ENCODE results near the gene CARD19. TPM values are rescaled to one million over a fixed set of nuclear protein-coding genes. Genes with fewer than 3 reads are reported as not detected.

Gene CARD19
- total and polyA plus RNA-seq, 2 of the 8 experiments (the other 6 are each of a cell fraction or from before 2014, with no cell fraction given) = 21.2 to 112 TPM

DNA sequence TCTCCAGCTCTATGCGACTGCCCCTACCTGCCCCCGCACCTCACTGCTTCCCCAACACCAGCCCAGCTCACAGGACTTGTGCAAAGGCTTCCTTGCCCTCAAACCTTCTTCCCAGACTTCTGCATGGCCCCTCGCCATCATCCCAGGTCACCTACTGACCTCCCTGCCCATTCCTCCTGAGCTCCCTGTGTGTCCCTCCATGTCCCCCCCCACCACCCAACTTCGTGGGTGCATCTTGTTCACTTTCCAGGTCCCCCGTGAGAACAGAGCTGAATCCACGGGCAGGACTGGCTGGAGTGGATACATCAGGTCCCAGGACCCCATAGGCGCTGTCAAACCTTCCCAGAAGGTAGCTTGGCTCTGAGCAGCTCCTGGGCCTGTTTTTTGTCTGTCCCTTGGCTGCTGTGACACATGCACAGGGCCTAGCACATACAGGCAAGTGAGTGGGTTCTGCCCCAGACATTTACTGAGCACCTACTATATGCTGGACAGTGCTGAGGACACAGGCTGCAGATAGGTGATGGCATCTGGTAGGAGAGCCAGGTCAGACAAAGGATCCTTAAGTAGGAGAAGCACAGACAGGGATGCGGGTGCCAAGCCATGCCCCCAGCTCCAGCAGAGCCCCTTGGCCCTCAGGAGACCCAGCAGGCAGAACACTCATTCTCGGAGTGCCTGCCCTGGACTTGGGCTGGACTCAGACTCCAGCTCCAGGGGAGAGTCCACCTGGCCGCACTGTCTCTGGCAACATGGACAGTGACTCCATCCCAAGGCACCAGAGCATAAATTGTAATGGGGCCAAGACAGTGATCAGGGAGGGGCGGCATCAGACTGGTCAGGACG lies 23.1 kb downstream of the CARD19 start (continued):
- TF ChIP-seq GABPA (IDR thresholded peaks at IDR 0.05; ENCODE audit: borderline replicate concordance, insufficient read depth, low read length) = no peak
- no peak for TF ChIP-seq SP2 (IDR thresholded peaks at IDR 0.05; ENCODE audit: low read length)
- TF ChIP-seq, protein P1, sequence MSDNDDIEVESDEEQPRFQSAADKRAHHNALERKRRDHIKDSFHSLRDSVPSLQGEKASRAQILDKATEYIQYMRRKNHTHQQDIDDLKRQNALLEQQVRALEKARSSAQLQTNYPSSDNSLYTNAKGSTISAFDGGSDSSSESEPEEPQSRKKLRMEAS (IDR thresholded peaks at IDR 0.05) = no peak
- TF ChIP-seq, protein P2, sequence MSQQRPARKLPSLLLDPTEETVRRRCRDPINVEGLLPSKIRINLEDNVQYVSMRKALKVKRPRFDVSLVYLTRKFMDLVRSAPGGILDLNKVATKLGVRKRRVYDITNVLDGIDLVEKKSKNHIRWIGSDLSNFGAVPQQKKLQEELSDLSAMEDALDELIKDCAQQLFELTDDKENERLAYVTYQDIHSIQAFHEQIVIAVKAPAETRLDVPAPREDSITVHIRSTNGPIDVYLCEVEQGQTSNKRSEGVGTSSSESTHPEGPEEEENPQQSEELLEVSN (IDR thresholded peaks at IDR 0.05) = no peak
- TF ChIP-seq RAD21 (IDR thresholded peaks at IDR 0.05 in 1 of 2, conservative IDR thresholded peaks at IDR 0.05 in 1 of 2; ENCODE audit: low read depth in 2 of 2, low read length in 2 of 2) = no peak
- TF ChIP-seq RNF2 (IDR thresholded peaks at IDR 0.05; ENCODE audit: borderline replicate concordance, low read depth, low read length, missing control alignments, poor library complexity, severe bottlenecking) = no peak
- TF ChIP-seq CBX8 (IDR thresholded peaks at IDR 0.05; ENCODE audit: borderline replicate concordance, low read depth, low read length) = no peak
- no peak for TF ChIP-seq SIX5 (IDR thresholded peaks at IDR 0.05; ENCODE audit: low read depth, low read length)
- TF ChIP-seq KDM1A (IDR thresholded peaks at IDR 0.05; ENCODE audit: borderline replicate concordance, low read length) = no peak

All from H1 (cell line).